Gastrocnemius medialis (tissue), 4 donors: Measurements from ENCODE around the gene CSGALNACT2.

Experiments used
- CTCF ChIP-seq, 5 experiments: fragments of 450-650 bp in 3 of 5; fragments of 200-600 bp in 2 of 5; sonication (generic) in 2 of 5; IDR thresholded peaks in 4 of 5; conservative IDR thresholded peaks in 1 of 5; 1 replicate in 4 of 5; 2 replicates in 1 of 5; pipeline ENCODE4 v1.5.1; 2016 to 2019; ENCODE audit warnings: antibody characterized with exemption in 5 of 5, mild to moderate bottlenecking in 3 of 5, moderate library complexity in 3 of 5
- POLR2A ChIP-seq, 2 donors: fragments of 450-650 bp; IDR thresholded peaks; one replicate each; pipeline ENCODE4 v1.6.1; 2017; ENCODE audit warnings: antibody characterized with exemption in 2 of 2, mild to moderate bottlenecking in 2 of 2, moderate library complexity in 2 of 2

- TF ChIP-seq POLR2A (IDR thresholded peaks at IDR 0.05): no peak
- TF ChIP-seq CTCF (IDR thresholded peaks at IDR 0.05 in 4 of 5, conservative IDR thresholded peaks at IDR 0.05 in 1 of 5): no peak
Observed at GRCh38 chr10:43131256-43131655, 7.0 kb upstream of the CSGALNACT2 start.
